Upper lobe of left lung (tissue), 4 donors: ENCODE measurements around the gene PVALB.

Experiments
- CTCF ChIP-seq, 6 experiments: fragments of 450-650 bp in 4 of 6; fragments of 200-600 bp in 2 of 6; sonication (generic) in 2 of 6; IDR thresholded peaks; one replicate each; pipeline ENCODE4 v1.5.1; 2016 to 2019; ENCODE audit warnings: antibody characterized with exemption in 6 of 6
- POLR2A ChIP-seq, 4 donors: fragments of 450-650 bp; IDR thresholded peaks; one replicate each; pipeline ENCODE4 v1.5.1; 2016 to 2017; ENCODE audit warnings: antibody characterized with exemption in 4 of 4, mild to moderate bottlenecking in 2 of 4
- POLR2AphosphoS5 ChIP-seq, 2 donors: sonication (generic); formaldehyde crosslinking; IDR thresholded peaks; one replicate each; pipeline ENCODE4 v1.5.1; 2017; ENCODE audit warnings: antibody characterized with exemption in 2 of 2

DNA sequence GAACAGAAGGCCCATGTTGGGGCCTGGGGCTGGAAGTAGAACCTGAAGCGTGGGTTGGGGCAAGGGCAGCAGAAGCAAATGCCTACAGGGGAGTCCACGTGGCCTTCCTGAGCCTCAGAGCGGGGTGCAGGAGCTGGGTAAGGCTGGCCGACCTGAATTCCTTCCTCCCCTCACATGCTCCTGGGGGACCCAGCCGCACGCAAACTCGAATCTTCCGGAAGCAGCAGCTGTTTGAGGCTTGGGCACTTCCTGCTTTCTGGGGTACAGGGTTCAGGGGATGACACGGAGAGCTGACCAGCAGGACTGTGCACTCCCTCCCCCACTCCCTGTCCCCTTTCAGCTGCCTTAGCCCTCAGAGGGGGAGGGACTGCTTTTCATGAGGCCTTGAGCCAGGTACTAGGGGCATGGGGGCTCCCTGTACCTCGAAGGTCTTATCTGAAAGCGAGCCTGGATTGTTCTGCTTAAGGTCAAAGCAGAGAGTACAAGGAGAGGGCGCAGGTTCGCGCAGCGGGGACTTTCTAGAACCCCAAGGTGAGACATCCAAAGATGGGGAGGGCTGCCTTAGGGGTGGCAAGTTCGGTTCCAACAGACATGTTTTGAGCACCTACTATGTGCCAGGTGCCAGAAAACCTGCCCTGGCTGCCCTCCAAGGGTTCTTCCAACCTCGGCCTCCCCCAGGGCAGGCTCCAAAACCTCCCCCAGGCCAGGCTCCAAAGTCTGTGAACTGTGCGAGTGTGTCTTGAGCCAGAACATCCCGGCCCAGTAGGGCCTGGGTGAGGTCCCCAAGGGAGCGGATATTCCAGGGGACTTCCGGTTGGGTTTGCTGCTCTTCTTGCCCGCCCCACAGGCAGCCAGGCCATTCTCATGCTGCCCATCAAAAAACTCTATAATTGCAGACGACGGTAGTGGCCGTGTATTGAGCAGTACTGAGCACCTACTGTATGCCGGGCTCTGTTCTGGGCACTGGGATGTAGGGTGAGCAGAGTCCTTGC lies 45.7 kb upstream of the PVALB start:
- TF ChIP-seq POLR2A (IDR thresholded peaks at IDR 0.05) (no peak), CTCF (IDR thresholded peaks at IDR 0.05) (no peak), POLR2AphosphoS5 (IDR thresholded peaks at IDR 0.05) (no peak)
